HG03378 (cell line): ENCODE measurements around the gene GAS2.

ENCODE experiments used
- ATAC-seq: cut with Tn5 transposase; IDR thresholded peaks from one replicate; pipeline ENCODE4 v1.9.1; 2021; ENCODE audit warnings: mild to moderate bottlenecking, moderate library complexity; ENCODE audit not compliant: unreplicated experiment

Gene GAS2

DNA sequence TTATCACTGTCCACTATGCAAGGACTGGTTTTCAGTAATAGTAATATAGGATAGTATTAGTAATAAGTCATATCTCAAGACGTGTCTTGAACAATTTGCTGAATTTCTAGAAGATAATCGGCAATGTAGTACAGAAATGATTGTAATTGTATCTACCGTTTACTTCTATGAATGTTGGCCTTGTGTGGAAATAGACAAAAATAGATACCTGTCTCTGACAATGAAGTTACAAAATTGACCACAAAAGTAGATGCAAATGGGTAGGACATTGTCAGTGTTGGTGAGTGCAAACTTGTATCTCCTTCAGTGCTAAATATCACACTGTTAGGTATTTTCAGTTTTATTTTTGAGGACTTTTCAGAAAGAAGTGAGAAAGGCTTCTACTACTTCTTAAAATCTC lies 120.1 kb downstream of the GAS2 start:
- peak; percentile 81 for ATAC-seq

DNA sequence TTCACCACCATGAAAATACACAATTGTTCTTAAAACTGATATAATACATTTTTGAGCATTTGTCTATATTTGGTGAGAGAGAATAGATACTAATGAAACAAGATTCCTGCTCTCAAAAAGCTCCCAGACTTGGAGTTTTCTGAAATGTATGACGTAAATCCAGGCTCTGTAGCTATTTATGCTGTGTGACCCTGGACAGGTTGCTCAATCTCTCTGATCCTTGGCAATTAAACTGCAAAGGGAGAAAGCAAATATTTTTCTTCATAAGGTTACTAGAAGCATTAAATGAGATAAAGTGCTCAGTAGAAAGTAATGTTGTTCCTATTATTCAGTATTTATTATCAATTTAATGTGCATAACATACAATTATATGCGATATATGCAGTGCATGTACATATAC lies 120.6 kb downstream of the GAS2 start:
- ATAC-seq: no peak

GRCh38 chr11:22787551-22788162 lies 121.2 kb downstream of the GAS2 start:
- peak; percentile 45 for ATAC-seq

- no peak for ATAC-seq
Observed at GRCh38 chr11:22792497-22792896, 126.1 kb downstream of the GAS2 start.

DNA sequence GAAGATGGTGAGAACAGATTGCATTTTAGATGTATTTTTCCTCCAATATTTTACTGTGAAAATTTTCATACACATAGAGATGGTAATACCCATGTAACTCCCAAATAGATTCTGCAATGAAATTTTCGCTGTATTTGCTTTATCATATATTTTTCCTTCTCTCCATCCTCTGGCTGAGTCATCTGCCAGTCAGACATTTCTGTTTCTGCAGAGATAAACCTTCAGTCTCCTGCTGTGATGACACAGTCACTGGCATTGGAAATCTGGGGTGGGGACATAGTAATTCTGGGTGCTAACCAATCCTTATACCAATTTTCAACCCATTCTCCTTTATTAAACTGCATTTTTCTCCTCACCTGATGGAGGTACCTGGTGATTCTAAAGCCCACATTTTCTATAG lies 129.5 kb downstream of the GAS2 start:
- no peak for ATAC-seq

- no peak for ATAC-seq
Observed at GRCh38 chr11:22797047-22797446, 130.6 kb downstream of the GAS2 start.

- ATAC-seq: no peak
Observed at GRCh38 chr11:22798901-22799300, 132.5 kb downstream of the GAS2 start.

DNA sequence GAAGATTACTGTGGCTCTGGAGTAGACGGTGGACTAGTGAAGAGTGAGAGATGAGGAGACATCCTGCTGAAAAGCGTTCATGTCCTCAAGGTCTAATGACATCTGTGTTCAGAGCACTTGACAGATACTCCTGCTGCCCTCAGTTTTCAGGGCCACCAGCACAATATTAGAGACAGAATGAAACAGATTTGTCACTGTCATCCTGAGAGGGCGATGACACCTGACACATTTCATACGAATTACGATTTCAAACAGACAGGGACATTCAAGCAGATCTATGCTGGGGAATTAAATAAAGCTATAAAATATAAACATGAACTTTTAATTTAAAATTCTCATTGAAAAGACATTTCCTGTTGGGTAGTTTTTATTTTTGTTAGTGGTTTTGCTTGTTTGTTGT lies 134.1 kb downstream of the GAS2 start:
- no peak for ATAC-seq

DNA sequence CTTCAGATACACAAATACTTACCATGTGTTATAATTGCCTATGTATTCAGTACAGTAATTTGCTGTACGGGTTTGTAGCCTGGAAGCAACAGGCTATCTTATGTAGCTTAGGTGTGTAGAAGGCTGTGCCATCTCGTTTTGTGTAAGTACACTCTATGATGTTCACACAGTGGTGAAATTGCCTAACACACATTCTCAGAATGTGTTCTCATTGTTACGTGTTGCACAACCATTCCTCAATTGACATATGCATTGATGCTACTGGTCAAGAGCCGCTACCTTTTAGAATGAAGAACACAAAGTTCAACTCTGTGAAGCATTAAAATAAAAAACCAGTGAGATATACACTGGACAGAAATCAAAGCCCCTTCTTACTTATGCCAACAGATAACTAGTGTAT lies 136.4 kb downstream of the GAS2 start:
- no peak for ATAC-seq

GRCh38 chr11:22807391-22807790 lies 141.0 kb downstream of the GAS2 start:
- ATAC-seq: no peak

GRCh38 chr11:22807855-22808570 lies 141.6 kb downstream of the GAS2 start:
- peak; percentile 96 for ATAC-seq

- ATAC-seq: peak; percentile 28
Observed at GRCh38 chr11:22808571-22809197, 142.3 kb downstream of the GAS2 start.

GRCh38 chr11:22809893-22810292 lies 143.5 kb downstream of the GAS2 start:
- no peak for ATAC-seq

- ATAC-seq: no peak
Observed at GRCh38 chr11:22822203-22822602, 155.8 kb downstream of the GAS2 start.

DNA sequence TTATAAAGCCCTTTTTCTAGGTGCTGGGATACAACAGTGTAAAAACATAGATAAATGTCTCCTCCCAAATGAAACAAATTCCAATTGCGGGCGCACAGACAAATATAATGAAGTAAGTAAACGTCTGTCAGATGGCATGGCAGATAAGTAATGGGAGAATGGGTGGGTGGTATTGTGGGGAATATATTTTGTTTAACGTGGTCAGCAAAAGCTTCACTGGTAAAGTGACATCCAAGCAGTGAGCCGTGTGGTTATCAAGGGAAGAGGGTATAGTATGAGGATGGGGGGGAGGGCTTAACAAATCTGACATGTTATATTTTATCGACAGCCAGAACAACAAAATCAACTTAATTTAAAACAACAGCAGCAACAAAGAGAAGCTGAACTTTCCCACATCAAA lies 162.0 kb downstream of the GAS2 start:
- no peak for ATAC-seq

- ATAC-seq: peak; percentile 91
Observed at GRCh38 chr11:22829231-22830081, 163.0 kb downstream of the GAS2 start, which contains the start of gene SVIP. SVIP (minus strand) TSS chr11:22829801; CDS start chr11:22829748, 53 bp downstream.

DNA sequence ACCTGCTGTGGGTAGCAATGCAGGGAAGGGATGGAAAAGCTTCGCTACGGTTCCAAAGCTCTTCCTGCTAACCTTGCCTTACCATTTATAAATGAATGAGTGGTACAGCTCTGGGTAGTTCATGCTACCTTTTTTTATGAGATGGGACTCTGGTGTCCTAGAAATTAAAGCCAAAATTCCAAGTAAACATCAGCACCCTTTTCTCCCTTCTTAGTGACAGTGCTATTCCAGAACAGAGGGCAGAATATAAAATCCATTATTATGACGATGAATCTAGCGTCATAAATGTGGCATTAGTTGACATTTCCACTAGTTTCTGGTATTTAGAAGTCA lies 163.6 kb downstream of the GAS2 start:
- ATAC-seq: no peak

DNA sequence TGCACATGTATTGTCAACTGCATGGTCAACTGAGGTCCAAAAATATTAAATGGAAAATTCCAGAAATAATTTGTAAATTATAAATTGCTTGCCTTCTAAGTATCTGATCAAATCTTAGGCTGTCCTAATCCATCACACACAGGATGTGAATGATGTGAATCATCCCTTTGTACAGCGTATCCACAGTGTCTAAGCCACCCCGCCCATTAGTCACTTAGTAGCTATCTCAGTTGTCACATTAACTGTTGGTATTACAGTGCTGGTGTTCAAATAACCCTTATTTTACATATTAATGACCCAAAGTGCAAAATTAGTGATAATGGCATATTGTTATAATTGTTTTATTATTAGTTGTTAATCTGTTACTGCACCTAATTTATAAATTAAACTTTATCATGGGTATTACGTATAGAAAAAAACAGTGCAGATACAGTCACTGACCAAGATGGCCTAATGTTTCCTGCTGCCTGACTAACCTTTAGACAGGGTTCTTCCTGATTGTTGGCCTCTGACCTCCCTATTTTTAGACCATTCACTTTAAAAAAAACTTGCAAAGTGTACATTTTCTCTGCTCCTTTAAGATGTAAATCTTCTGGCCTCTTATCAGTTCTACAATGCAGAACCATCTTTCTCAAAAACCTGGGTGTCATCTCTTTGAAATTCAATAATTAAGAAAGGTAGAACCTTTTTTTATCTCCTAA lies 166.1 kb downstream of the GAS2 start:
- ATAC-seq: no peak

GRCh38 chr11:22846726-22847125 lies 180.3 kb downstream of the GAS2 start:
- ATAC-seq: no peak

- no peak for ATAC-seq
Observed at GRCh38 chr11:22851477-22851876, 185.1 kb downstream of the GAS2 start.

GRCh38 chr11:22859756-22860155 lies 193.3 kb downstream of the GAS2 start:
- ATAC-seq: no peak
